DLD1 (cell line): Measurements from ENCODE around the gene SSX4B.
"Not testable (repeated sequence)": the region's sequence is repeated elsewhere in the genome, so short reads cannot be mapped to it uniquely, and the experiment has no call there.

Experiments used
- in situ Hi-C: cut with HindIII; loops from 2 replicates; pipeline ENCODE4 v1.10.0; 2017; ENCODE audit warnings: low sequenced_read_pairs

SSX4B gene, protein sequence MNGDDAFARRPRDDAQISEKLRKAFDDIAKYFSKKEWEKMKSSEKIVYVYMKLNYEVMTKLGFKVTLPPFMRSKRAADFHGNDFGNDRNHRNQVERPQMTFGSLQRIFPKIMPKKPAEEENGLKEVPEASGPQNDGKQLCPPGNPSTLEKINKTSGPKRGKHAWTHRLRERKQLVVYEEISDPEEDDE

DNA sequence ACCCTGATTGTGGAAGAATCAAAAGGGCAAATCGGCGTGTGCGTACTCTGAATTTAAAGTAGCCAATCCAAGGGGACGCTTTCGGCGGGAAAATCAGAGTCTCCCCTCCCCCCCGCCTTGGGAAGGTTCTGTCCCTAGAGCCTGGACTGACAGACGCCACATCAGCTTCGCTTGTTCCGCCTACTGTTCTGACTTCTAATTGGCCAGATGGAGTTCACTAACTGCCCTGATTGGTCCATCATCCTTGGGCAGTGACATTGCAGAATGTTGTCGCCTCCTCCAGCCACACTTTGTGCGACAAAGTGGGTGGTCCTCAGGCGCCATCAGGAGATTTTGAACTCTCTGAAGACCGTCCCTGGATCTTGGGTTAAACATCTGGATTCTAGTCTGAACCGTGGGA, at the start of gene SSX4B:
TSS of gene SSX4B (minus strand) at position 101 of the 400 bp plus-strand sequence. CDS start 588 bp downstream, outside the sequence.
- in situ Hi-C loops, result not testable (repeated sequence)

DNA sequence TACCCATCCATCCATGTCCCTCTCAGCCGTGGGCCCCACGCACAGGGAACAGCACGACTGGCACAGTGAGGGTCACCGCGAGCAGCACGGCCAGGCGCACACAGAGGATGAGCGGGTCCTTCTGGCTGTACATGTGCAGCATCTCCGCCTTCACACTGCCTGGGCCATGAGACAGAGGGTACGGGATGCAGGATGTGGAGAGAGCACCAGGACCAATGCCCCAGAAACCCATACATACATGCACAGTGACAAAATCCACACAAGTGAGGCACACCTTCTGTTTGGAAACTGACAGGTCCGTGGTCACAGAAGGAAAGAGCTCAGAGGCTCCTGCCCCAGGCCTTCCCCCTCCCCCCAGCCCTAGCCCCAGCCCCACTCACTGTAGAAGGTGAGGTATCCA, 48.8 kb upstream of the SSX4B start:
- in situ Hi-C loops, result no loop called here

DNA sequence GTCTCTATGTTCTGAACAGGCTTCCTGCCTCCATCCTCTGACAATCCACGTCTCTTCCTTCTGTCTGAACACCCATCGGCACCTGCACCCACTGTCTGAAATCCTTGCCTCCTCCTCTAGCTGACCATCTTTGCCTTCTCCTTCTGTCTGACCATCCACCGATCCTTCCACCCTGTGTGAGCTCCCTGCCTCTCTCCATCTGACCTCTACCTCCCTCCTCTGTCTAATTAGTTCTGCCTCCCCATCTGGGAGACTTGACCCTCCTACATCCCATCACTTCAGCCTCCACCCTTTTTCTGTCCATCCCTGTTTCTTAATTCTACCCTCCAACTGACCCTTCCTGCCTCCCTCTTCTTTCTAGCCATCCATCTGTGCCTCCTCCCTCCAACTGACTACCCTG, 48.3 kb upstream of the SSX4B start:
- in situ Hi-C loops, result no loop called here

DNA sequence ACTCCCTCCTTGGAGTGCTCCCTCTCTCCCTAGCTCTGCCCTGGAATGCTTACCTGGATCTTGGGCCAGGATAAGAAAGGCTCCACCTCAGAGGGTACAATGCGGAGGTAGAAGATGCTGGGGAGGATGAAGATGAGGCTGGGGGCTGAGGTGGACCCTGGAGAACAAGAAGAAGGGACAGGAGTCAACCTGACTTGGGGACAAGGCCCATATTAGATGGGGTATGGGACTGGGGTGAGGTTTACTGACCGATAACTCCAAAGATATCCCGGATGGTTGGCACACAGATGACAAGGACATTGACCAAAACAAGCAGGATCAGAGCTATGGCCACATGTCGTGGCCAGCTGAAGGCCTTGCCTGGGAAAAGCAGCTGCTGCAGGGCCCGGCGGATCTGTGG, 47.7 kb upstream of the SSX4B start:
- in situ Hi-C loops, result no loop called here

DNA sequence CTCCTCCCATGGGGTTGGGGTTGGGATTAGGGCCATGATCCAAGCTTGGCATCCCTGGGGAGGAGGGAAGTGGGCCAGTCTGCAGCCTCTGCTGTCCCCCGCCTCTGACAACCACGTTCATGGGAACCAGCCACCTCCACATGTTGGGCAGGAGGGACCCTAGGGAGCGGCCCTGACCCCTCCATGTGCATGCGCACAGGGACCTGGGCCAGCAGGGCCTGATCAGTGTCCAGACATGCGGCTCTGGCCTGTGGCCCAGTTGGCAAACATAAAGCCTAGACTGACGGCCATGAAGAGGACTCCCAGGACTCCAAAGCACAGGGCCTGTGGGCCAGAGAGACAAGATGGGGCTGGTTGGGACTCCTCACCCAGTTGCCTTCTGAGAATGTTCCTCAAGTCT, 47.0 kb upstream of the SSX4B start:
- in situ Hi-C loops, result no loop called here

DNA sequence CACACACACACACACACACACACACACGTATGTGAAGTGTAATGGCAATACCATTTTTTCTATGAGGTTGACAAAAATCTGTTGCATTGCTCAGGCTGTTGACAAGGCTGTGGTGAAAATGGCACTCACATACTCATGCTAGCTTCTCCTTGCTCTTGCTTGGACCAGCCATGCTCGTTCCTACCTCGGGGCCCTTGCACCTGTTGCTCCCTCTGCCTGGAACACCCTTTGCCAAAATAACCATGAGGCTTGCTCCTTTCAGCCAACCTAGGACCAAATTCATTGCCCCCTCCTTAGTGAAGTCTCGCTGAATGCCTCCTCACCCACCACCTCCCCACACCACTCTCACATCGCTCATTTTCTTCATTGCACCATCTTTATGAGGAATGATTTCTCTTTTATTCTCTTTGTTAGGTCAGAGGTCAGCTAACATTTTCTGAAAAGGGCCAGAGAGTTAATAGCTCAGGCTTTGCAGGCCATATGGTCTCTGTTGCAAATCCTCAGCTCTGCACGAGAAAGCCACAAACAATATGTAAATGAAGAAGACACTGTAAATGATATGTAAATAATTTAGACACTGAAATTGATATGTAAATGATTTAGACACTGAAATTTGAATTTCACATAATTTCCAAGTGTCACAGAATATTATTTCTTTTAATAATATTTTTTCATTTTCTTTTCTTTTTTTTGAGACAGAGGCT, 45.0 kb upstream of the SSX4B start:
- in situ Hi-C loops, result no loop called here

DNA sequence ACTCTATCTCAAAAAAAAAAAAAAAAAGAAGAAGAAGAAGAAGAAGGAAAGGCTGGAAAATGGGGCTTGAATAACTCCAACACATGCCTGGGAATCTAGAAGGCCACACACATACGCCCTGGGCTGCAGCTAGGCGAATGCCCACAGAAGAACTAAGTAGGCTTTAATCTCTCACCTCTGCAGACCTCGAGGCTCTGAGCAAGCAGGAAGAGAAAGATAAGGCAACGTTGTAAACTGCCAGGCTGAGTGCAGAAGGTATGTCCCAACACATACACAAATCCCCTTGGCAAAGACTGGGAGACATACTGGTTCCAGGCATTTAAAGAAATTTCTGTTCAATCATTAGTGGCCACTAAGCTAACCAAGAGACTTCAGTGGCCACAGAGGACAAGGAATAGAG, 39.9 kb upstream of the SSX4B start:
- in situ Hi-C loops, result no loop called here

DNA sequence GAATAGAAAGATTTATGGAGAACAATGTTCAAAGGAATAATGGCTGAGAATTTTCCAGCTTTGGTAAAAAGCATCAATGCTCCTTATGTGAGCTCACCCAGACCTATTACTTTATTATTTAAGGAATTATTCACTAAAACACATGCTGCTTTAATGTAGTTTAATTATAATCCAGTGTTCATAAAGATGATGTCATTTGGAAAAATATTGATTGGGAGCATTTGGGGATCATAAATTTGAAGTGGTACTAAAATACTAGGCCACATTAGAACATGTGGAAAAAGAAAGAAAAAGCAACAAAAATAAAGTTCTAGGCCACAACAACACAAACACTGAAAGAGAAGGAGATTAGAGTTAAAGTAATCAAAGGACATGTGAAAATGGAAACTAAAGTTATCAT, 38.3 kb upstream of the SSX4B start:
- in situ Hi-C loops, result no loop called here

DNA sequence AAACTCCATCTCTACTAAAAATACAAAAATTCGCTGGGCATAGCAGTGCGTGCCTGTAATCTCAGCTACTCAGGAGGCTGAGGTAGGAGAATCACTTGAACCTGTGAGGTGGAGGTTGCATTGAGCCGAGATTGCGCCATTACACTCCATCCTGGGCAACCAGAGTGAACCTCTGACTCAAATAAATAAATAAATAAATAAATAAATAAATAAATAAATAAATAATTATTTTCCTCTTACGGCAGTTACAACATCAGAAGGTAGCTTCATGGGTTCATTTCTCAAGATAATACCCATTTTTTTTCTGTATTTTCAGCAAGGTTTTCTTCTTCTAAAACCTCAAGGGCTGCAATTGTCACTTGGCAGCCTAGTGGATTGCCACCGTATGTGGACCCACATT, 35.4 kb upstream of the SSX4B start:
- in situ Hi-C loops, result not testable (repeated sequence)

DNA sequence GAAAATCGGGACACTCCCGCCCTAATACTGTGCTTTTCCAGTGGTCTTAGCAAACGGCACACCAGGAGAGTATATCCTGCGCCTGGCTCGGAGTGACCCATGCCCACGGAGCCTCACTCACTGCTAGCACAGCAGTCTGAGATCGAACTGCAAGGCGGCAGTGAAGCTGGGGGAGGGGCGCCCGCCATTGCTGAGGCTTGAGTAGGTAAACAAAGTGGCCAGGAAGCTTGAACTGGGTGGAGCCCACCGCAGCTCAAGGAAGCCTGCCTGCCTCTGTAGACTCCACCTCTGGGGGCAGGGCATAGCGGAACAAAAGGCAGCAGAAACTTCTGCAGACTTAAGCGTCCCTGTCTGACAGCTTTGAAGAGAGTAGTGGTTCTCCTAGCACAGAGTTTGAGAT, 22.0 kb upstream of the SSX4B start:
- in situ Hi-C loops, result not testable (repeated sequence)

DNA sequence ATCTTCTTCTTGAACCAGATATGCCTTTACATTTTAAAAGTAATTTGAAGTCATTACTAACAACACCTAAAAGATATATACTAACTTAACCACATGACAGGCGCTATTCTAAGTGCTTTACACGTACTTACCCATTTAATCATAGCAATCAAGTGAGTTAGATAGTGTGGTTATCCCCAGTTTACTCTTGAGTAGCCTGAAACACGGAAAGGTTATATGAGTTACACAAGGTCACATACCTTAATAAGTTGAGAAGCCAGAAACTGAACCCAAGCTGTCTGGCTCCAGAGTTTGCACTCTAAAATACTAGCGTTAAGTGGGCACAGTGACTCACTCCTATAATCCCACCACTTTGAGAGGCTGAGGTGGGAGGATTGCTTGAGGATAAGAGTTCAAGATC, 18.4 kb upstream of the SSX4B start:
- in situ Hi-C loops, result not testable (repeated sequence)

DNA sequence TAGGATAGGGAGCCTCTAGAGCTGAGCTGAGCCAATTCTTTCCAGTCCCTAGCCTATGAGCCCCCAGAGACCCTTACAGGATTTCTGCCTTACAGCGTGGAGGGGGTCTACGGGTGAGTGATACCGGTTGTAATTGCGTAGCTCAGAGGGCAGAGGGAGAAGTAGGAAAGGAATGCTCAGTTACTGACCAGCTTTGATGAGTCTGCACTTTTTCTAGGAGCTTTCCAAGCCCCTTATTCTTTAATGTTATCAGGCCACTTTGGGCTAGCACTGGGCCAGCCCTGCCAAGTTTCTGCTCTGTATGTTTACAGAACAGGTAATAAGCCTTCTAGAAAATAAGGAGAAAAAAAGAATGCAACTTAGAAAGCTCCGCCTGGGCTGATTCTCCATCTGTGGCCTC, 17.8 kb upstream of the SSX4B start:
- in situ Hi-C loops, result not testable (repeated sequence)

DNA sequence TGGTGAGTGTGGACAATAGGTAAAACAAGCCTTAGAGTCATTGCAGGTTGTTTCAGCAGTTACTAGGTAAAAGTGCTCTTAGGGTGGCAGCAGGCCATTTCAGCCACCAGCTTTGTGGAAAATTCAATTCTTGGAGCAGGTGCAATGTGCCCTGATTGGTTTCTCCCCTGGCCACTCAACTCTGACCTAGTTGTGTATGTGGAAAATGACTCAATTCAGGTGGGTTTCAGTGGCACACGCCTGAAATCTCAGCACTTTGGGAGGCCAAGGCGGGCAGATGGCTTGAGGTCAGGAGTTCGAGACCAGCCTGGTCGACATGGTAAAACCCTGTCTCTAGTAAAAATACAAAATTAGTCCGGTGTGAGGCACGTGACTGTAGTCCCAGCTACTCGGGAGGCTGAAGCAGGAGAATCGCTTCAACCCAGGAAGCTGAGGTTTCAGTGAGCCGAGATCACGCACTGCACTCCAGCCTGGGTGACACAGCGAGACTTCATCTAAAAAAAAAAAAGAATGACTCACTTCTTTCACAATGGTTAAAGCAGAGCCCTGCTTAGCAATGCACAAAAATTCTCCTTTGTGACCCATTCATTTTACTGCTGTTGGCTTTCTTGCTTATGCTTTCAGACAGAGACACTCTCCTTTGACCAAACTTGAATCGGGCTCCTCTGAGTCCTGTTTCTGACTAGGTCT, 15.4 kb upstream of the SSX4B start:
- in situ Hi-C loops, result not testable (repeated sequence)

DNA sequence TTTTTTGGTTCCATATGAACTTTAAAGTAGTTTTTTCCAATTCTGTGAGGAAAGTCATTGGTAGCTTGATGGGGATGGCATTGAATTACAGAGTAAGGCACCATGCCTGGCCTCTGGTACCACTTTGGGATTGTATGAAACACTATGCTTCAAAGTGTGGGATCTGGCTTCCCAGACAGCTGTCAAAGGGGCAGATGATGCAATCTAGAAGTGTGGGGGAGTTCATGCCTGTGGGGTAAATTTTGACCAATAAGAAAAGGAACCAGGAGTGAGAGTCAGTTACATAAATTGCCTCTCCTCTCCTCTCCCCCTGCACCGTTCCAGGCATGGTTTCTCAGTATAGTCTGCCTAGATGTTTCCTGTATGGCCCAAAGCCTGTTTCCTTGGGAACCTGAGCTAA, 13.9 kb downstream of the SSX4B start:
- in situ Hi-C loops, result not testable (repeated sequence)

DNA sequence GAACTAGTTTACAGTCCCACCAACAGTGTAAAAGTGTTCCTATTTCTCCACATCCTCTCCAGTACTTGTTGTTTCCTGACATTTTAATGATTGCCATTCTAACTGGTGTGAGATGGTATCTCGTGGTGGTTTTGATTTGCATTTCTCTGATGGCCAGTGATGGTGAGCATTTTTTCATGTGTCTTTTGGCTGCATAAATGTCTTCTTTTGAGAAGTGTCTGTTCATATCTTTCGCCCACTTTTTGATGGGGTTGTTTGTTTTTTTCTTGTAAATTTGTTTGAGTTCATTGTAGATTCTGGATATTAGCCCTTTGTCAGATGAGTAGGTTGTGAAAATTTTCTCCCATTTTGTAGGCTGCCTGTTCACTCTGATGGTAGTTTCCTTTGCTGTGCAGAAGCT, 14.8 kb downstream of the SSX4B start:
- in situ Hi-C loops, result not testable (repeated sequence)

DNA sequence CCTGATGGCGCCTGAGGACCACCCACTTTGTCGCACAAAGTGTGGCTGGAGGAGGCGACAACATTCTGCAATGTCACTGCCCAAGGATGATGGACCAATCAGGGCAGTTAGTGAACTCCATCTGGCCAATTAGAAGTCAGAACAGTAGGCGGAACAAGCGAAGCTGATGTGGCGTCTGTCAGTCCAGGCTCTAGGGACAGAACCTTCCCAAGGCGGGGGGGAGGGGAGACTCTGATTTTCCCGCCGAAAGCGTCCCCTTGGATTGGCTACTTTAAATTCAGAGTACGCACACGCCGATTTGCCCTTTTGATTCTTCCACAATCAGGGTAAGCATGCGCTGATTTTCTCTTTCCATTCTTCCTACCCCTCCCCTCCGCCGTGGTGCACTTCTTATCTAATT, 28.5 kb downstream of the SSX4B start, which contains the start of gene SSX4:
TSS of gene SSX4 (plus strand) at position 301 of the 400 bp plus-strand sequence. CDS start 515 bp downstream, outside the sequence.
- in situ Hi-C loops, result not testable (repeated sequence)

DNA sequence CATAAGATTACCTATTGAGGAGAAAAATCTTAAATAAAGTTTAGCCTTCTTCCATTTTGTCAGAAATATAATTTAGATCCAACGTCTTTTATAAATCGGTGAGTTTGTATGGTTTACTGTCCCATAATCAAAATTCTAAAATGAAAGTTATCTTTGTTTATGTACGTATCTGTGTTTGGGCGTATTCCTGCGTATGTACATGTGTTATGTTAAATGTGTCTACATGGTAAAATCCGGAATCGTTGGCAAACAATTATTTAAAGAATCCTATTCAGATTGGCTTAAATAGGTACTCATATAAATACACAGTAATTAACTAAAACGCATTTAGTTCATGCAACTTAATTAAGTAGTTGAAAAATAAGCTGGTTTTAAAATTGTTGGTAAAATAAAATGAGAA, 41.4 kb downstream of the SSX4B start:
- in situ Hi-C loops, result not testable (repeated sequence)

DNA sequence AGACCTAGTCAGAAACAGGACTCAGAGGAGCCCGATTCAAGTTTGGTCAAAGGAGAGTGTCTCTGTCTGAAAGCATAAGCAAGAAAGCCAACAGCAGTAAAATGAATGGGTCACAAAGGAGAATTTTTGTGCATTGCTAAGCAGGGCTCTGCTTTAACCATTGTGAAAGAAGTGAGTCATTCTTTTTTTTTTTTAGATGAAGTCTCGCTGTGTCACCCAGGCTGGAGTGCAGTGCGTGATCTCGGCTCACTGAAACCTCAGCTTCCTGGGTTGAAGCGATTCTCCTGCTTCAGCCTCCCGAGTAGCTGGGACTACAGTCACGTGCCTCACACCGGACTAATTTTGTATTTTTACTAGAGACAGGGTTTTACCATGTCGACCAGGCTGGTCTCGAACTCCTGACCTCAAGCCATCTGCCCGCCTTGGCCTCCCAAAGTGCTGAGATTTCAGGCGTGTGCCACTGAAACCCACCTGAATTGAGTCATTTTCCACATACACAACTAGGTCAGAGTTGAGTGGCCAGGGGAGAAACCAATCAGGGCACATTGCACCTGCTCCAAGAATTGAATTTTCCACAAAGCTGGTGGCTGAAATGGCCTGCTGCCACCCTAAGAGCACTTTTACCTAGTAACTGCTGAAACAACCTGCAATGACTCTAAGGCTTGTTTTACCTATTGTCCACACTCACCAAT, 43.9 kb downstream of the SSX4B start:
- in situ Hi-C loops, result not testable (repeated sequence)

DNA sequence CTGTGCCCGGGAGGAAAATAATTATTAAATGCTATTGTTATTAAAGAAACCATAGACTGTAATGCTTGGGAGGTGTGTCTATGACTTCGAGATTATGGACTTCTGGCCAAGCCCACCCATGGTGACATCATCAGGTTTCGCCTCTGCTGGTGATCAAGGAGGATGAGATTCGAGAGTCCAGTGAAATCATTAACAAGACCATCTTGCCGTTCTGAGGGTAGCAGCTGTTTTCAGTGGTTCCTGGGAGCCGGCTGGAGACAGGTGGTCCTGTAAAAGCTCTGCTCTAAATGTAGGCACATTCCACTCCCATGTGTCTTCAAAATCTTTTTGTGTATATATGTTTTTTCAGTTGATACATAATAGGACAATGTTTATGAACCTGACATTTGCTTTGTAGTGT, 52.5 kb downstream of the SSX4B start:
- in situ Hi-C loops, result not testable (repeated sequence)

DNA sequence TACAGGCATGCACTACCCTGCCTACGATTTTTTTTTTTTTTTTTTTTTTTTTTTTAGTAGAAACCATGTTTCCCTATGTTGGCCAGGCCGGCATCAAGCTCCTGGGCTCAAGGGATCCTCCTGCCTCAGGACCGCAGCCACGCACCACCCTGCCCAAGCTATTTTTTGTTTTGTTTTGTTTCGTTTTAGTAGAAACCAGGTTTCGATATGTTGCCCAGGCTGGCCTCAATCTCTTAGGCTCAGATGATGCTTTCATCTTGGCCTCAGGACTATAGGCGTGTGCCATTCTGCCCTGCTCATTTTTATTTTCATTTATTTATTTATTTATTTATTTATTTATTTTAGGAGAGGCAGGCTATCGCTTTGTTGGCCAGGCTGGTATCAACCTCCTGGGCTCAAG, 54.1 kb downstream of the SSX4B start:
- in situ Hi-C loops, result no loop called here

DNA sequence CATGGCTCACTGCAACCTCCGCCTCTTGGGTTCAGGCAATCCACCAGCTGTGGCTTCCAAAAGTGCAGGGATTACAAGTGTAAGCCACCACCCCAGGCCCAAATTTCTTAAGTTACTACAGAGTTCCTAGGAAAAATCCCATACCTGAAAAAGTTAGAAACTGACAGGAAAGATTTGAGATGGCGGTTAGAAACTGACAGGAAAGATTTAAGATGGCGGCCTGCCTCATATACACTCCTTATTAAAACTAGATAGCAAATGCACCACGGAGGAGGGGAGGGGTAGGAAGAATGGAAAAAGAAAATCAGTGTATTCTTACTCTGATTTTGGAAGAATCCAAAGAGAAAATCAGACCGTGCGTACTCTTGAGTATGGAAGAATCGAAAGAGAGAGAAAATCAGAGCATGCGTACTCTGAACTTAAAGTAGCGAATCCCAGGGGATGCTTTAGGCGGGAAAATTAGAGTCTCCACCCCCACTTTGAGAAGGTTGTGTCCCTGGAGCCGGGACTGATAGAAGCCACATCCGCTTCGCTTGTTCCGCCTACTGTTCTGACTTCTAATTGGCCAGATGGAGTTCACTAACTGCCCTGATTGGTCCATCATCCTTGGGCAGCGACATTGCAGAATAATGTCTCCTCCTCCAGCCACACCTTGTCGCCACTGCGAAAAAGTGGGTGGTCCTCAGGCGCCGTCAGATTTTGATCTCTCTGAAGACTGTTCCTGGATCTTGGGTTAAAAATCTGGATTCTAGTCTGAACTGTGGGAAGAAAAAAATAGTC, 55.3 kb downstream of the SSX4B start, which contains the start of gene SSX3:
TSS of gene SSX3 (minus strand) at position 389 of the 780 bp plus-strand sequence. CDS start 1,454 bp downstream, outside the sequence.
- in situ Hi-C loops, result not testable (repeated sequence)
